NCI-H1436 treated with DMSO at 0.1 percent for 48 hours (cell line): Measurements from ENCODE around the gene TEX2.
"Not testable (repeated sequence)": the region's sequence is repeated elsewhere in the genome, so short reads cannot be mapped to it uniquely, and the experiment has no call there.

Source experiments
- DNase-seq: peaks from one replicate; lab custom pipeline; 2025; lab: John Stamatoyannopoulos, UW

The TEX2 gene

DNA sequence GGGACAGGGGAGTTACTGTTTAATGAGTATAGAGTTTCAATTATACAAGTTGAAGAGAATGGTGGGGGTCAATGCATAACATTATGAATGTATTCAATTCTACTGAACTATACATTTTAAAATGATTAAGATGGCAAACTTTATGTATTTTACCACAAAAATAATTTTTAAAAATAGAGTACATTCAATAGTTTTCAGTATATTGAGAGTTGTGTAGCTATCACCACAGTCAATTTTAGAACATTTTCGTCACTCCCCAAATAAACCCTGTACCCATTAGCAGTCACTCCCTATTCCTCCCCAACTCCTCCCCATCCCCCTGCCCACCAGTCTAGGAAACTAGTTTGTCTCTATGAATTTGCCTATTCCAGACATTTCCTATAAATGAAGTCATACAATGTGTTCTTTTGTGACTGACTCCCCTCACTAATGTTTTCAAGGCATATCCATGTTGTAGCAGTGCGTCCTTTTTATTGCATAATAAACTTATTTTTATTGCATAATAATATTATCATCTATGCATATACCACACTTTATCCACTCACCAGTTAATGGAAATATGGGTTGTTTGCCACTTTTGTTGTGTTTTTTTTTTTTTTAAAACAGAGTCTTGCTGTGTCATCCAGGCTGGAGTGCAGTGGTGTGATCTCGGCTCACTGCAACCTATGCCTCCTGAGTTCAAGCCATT, 80.6 kb downstream of the TEX2 start:
- DNase-seq = no peak

DNA sequence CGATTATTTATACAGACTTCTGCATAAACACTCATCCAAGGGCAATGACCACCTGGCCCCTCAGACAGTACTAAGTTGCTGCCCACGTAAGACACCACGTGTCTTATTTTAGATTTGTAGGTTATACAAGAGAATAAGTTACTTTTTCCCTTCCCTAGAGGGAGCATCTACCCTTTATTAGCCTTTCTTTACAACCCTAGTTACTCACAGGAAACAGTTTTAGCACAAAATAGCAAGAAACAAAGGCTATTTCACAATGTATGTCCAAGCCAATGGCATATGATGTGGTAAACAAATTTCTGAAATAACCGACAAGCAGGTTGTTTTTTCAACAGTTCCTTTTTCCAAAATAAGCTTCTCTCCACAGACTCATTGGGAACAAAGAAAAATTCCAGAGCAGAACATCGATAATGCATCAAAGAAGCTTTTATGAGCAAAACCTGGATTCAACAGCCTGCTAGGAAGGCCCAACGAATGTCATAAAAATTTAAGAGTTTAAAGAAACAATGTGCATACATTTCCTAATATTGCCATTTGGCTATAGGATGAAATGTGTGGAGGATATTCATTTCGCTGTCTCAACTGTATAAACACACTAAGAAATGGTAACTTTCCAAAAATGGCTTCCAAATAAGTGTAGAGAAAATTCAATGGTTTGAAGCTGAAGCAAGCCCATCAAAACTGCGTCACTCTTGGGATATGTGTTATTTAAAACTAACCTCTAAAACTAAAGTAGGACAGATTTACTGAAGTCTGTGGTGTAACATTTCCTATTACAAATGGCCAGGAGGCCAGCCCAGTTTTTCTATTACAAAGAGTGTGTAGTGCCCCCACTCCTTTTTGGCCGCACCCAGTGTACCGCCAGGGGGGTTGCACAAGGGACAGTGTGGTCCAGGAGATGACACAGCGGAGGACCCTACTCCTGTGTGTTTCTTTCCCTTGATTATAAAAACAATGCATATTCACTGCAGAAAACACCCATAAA, 82.7 kb downstream of the TEX2 start:
- DNase-seq = no peak

DNA sequence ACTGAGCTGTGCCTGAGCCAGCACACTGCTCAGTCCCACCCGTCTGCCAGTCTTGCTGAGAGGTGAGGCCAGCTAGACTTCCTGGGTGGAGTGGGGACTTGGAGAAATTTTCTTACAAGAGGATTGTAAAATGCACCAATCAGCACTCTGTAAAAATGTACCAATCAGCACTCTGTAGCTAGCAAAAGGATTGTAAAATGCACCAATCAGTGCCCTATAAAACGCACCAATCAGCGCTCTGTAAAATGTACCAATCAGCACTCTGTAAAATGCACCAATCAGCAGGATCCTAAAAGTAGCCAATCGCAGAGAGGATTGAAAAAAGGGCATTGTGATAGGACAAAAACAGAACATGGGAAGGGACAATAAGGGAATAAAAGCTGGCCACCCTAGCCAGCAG, 84.0 kb downstream of the TEX2 start:
- not testable (repeated sequence) for DNase-seq

DNA sequence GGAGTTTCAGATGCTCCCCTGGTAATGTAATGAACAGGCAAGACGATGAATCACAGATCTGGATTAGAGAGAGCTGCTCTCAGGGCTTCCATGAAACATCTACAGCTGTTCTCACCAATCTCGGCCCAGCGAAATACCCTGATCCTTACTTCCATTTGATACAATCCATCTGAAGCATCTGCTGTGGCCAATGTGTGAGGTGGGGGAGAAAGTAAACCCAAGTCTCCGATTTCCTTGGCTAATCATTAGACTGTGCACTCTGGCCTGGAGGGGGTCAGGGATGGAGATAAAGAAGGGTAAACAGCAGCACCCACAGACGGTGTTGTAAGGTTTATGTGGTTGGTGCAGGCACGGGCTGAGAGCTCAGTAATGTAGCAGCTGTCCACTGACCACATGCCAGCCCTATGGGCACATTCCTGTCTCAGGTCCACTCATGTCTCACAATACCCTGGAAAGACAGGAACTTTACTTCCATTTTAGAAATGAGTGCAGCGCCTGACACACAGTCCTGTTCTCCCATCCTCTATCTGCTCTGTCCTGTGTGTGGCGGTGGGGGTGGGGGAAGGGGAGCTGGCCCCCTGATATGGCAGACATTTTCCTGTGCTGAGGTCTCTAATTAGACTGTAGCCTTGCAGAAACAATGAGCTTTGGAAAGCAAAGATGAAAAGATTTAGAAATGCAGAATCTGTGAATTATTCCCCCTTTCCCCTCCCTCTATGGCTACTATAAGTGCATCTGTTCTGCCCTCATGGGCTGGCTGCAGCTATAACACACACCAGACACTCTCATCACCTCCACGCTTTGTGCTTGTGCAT, 84.8 kb downstream of the TEX2 start:
- no peak for DNase-seq

DNA sequence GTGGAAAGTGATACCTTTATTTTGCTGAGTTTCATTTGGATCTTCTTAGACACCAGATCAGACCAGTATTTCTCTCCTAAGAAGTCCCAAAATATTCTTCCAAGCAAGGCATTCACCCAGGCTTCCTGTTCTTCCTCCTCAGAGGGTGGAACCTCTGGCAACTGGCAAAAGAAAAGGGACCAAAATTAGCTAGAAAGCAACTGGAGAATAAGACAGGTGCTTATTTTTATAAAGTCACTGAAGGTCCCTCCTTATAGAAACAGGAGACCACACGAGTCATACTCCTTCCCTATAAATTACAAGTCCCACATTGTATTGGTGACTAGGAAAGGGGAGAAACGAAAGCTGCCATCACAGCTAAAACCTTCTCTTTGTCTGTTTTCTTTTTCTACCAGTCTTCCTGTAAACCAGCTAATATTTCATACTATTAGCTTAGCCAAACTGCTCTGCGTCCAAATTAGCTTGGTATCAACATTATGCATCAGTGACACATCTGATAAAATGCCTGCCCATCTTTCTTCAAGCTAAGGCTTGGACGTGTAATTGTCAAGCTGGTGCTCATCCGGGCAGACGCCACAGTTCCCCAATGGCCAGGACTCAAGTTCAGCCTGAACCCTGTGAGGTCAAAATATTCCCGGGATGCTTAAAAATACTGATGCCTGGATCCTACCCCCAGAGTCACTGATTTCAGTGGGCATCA, 85.6 kb downstream of the TEX2 start:
- no peak for DNase-seq

DNA sequence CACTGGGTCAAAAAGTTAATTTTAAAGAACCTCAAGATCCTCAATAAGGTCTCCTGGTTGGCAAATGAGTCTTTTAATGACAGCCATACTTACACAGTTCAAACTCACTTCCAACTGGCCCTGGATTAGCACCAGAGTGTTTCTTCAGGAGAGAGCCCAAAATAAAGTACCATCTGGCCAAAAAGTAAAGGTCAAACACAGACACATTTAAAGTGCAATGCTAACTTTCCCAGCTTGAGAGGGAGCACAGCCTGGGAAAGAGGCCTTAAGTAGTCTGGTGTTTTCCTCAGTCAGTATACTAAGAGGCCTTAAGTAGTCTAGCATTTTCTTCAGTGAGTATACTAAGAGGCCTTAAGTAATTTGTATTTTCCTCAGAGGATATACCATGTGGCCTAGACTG, 86.5 kb downstream of the TEX2 start:
- DNase-seq = no peak

DNA sequence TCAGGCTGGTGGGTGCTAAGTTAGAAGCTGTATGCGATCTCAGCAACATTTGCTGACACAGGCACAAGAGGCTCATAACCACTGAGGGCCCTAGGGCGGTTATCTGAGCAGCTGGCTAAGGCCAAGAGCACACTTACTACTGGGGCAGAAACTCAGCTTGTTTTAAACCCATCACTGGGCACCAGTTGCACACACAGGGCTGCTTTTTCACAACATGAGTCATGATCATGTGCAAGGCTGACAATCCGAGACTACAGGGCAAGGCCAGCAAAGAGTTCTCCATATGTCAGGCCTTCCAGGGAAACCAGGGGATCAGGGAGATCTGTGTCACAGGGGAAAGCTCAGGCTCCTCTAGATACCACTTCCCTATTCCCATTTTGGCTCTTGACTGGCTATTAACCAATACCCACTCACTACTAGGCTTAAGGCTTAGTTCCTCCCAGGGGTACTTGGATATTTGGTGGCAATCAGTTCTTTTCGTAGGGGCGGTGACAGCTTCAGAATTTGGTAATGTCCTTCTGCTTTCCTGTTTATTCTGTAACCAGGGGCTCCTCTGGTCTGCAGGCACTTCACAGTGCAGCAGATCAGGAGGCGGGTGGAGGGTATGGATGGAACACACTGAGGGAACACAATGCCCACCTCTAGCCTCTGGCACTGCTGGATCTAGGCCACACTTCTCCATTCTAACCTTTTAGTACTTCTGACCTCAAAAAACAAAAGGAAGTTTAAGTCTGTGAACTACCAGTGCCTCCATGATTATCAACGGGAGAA, 88.2 kb downstream of the TEX2 start:
- no peak for DNase-seq

DNA sequence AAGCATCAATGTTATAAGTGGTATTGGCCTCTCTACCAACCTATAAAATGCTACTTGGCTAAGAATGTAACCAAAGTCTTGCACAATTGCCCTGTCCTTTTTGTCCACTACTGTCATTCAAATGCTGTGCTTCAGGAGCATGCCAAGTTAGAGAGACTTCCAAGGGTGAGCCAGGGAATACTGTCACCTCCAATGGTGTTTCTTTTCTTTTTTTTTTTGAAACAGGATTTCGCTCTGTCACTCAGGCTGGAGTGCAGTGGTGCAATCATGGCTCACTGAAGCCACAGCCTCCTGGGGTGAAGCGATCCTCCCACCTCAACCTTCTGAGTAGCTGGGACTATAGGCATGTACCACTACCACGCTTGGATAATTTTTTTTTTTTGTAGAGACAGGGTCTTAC, 89.4 kb downstream of the TEX2 start:
- no peak for DNase-seq

DNA sequence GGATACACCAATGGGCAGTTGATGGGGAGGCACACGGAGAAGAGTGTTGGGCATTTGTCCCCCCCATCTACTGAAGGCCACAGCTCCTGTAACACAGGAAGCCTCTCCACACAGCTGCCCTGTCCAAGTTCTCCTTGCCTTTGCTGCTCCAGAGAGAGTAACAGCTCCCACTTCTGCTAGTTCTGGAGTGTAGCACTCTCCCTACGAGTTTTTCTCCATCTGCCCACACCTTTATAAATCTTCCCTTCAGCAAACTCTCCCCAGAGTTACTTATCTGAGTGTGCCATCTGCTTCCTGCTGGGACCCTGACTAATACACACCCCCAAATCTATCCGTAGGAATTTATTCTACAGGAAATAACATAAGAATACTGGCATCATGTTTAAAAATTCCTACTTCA, 90.5 kb downstream of the TEX2 start:
- no peak for DNase-seq

DNA sequence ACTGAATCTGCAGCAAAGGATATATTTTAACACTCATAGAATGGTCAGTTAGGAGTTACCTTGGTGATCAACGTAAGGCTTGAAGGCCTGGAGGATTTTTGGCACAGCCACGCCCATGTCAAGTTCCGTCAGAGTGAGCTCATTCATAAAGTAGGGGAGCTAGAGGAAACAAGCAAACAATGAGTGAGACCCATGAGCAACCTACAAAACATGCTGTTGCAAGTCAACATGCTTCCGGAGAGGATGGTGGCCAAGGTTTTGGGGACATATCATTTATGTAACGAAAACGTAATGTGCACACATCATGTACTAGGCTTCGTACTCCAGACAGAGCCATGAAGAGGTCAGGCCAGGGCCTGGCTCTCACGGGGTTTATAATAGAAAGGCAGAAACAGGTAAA, 92.0 kb downstream of the TEX2 start:
- DNase-seq = no peak

DNA sequence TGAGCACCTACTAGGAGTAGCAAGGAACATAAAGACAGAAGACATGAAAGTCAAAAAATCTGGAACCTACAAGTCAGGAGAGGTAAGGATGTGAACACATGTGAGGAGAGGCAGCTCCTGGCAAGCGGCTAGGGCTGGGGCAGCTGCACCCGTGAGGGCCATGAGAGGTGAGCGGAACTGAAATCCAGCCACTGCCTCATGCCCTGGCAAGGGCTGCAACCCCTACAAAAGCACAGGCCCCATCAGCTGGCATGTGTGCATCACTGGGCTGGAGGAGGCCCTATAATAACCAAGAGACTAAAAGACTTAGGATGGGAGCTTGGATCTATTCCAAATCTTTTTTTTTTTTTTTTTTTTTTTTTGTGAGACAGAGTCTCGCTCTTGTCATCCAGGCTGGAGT, 92.8 kb downstream of the TEX2 start:
- DNase-seq = no peak

DNA sequence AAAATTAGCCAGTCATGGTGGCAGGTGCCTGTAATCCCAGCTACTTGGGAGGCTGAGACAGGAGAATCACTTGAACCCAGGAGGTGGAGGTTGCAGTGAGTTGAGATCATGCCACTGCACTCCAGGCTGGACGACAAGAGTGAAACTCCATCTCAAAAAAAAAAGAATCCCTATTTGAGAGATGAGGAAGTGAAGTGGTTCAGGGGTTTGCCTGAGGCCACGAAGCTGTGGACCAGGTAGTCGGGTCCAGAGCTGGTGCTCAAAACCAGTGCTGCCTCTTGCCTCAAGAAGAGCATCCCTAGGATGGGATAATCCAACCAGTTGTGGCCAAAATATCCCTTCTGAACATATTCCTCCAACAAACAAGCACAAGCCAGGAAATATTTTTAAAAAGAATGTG, 95.4 kb downstream of the TEX2 start:
- not testable (repeated sequence) for DNase-seq

DNA sequence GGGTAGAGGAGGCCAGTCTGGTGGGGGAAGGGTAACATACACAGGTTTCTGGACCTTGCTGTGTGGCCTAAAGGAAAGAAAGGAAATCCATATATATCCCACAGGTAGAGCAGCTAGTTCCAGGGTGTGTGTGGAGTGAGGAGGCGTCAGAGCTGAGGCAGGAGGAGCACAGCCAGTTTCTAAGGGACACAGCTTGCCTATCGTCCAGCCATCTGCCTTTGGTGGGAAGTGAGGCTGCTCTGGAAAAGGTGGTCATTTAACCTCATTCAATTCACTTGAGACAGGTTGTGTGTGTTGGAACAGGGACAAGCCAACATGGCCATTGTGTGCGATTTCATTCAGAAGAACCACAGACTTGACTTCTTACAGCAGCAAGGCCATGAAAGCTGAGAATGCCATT, 96.2 kb downstream of the TEX2 start:
- no peak for DNase-seq

DNA sequence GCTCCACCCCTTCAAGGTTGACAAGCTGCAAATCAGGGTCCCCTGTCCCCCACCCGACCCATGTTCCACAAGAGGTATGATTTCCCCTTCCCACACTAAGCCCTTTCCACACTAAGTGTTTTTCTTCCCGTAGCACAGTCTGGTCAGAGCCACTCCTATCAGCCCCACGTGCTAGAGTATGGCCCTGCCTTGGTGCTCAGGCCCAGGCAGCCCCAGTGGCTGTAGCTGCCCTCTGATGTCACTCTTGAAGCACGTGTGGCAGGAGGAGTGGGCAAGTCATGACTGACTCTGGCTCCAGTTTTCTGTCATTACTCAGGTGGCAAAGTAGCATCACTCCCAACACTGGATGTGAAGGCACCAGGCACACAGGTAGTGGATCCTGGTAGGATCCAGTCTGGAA, 97.7 kb downstream of the TEX2 start:
- no peak for DNase-seq

DNA sequence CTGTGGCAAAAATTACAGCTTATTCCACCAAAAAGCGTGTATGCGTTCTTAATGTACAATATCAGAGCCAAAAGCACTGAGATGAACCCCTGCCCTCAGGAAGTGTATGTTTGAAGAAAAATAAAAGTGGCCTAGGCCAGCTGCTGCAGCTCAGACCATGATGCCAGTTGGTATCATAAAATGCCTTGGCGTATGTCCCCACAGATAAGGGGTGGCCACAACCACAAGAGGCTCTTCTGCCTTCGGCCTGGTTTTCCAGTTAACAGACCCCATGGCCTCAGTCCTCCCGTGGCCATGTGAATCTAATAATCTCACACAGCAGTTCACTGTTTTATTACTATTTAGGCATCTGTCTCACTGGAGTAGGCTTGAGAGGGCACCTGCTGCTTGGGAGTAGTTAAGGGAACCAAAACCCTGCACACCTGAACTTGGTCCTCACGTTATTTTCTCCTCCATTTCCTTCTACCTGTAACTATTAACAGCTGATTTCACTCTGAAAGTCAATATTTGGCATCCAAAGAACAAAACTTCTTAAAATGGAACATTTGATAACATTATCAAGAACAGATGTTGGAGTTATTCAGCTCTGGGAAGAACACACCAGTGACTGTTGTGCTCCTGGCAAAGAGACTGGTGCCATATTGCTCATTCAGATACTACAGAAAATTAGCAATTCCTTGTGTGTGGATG, 98.3 kb downstream of the TEX2 start:
- DNase-seq = no peak

DNA sequence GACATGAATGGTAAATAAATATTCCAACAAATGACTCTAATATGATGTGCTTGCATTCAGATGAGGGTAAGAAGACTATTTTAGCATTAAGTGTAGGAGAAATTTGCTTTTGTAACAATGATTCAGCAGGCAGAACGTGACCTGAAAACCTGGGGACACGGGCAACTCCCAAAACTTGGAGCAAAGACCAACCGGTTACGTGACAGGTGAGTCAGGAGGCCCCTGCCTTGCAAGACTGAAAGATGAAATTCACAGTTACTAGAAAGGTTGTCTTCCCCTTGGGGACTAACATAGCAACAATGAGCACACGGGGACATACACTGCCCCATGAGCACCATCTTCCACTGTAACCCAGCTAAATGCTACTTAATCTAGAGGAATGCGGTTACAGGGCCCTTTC, 99.6 kb downstream of the TEX2 start:
- DNase-seq = no peak

DNA sequence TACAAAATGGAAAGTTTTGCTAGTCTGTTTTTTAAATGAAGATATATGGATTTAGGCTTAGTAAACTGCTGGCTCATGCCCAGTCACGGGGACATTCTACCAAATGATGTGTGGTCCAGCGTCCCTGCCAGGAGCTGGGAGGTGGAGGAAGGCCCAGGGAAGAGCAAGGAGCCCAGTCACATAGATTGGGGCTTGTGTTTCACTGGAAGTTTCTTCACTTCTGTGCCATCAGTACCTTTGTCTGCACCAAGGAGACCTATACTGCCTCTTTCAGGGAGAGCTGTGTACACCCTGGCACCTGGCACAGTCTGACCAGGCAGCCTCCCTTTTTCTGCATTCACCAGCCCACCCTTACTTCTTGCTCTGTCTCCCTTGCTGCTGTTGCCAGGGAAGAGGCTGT, 100.5 kb downstream of the TEX2 start:
- no peak for DNase-seq

DNA sequence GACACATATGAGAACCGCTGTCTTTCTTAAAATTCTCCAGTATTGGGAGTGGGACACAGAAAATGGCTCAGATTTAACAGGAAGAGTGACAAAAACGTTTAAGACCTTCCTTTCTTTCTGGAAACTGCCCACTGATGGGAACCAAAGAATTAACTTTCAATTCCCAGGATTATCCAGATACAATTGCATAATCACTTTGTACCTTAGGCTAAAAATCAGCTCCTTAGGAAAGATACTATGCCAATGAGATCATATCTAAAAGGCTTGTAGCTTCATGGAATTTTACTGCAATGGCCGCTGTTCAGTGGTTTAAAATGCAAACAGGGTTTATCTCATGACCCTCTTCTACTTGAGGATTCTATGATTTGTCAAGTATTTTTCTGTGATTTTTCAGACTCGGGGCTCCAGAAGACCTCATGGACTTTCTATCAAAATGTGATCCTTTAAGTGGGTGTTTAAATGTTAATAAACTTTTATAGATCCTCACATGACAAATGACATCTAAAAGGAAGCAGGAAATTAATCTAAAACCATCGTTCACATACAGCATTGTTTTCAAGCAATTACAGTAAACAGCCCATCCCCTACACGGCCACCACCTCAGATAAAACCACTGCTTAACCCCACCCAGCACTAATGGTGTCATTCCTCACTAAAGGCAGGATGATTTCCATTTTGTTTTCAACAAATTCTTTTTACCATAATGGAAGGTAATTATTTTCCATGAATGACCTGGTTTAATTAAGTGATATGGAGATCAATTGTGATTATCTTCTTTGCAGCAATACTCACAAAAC, 101.5 kb downstream of the TEX2 start:
- DNase-seq = no peak

DNA sequence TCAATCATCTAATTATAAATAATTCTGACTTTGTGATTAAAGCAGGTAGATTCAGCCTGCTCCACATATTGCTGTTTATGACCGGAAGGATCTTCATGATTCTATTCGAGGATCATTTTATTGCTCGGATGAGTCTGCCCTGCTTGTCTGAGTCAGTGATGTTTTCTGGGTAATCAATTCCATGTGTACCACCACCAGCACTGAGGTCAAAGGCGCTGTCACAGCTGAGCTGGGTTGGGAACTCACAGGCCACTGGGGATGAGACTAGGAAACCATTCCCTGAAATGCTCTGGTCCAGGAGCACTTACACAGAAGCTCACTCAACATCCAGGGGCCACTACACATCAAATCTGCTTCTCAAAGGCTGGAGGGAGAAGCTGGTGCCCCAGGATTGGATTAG, 102.7 kb downstream of the TEX2 start:
- no peak for DNase-seq
